ENCODE results near the gene FXYD7. TPM values are rescaled to one million over a fixed set of nuclear protein-coding genes. Genes with fewer than 3 reads are reported as not detected.

Gene FXYD7
- total and polyA plus RNA-seq, 2 of the 13 experiments (the other 11 are each of a cell fraction or from before 2014, with no cell fraction given) = 0.55 TPM; not detected in 1

GRCh38 chr19:35146746-35147459 lies 3.8 kb downstream of the FXYD7 start:
- intact Hi-C loops (cut with micrococcal nuclease; ENCODE audit: unreplicated experiment) = no loop called here

DNA sequence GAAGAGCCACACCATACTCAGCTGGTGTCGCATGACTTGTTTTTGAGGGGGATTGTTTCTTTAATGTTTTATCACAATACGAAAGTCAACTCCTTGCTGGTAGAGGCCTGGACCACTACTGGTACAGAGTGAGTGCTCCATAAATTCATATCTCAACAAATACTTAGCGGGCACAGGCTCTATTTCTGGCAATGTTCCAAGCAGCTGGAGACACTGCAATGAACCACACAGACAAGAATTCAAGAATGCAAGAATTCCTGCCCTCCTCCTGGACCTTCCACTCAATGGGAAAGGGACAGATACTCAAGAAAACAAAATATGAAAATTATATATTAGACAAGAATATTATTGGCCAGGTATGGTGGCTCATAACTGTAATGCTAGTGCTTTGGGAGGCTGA lies 6.4 kb downstream of the FXYD7 start:
- Histone ChIP-seq H2AFZ (ENCODE audit: low read length) (no peak overlapping the region), H4K20me1 (ENCODE audit: insufficient read depth, low read length) (0 out of 2 replicates have a peak, but pooled peaks cover 2% of the 10 kb centered on the region), H3K36me3 (replicated peaks in 1 of 2; ENCODE audit: control insufficient read depth in 1 of 2, insufficient read depth in 2 of 2, low read length in 2 of 2) (no peaks in the 10 kb centered on the region), H3K27ac (ENCODE audit: extremely low read length, insufficient read depth, low read length) (no peak overlapping the region), H3K9me3 (ENCODE audit: low read length) (no peaks in the 10 kb centered on the region), H3K9ac (ENCODE audit: insufficient read depth, low read depth, low read length) (no peak overlapping the region), H3K27me3 (ENCODE audit: control insufficient read depth in 1 of 2, insufficient read depth in 2 of 2, low read length in 2 of 2) (peaks cover 12 to 35% of the 10 kb centered on the region in 2 experiments; a peak in 4 of 5 replicates), H3K4me1 (ENCODE audit: insufficient read depth, low read length) (peaks cover 9% of the 10 kb centered on the region), H3K4me2 (ENCODE audit: low read depth, low read length) (no peak overlapping the region), H3K79me2 (ENCODE audit: insufficient read depth, low read length) (no peaks in the 10 kb centered on the region), H3K4me3 (replicated peaks in 1 of 3; ENCODE audit: insufficient read depth in 1 of 3, low read depth in 2 of 3, low read length in 3 of 3) (no peak overlapping the region)
- POLR2A ChIA-PET = no interaction called here
- ATAC-seq (no peak), DNase-seq (ENCODE audit: low spot score) (no peak), FAIRE-seq (no peak)
- intact Hi-C loops (cut with micrococcal nuclease; ENCODE audit: unreplicated experiment) = no loop called here
- 50% methylated on average over 3 of the region's 3 CpGs for WGBS (ENCODE audit: low lambda C conversion rate)
- no TSS peak for BruUV-seq (replicated peaks)
- in situ Hi-C loops (cut with HindIII; ENCODE audit: extremely low pct_ligation_motif_present, low pct_unique_long_range_greater_than_20kb) = no loop called here
- CTCF ChIA-PET (ENCODE audit: low intra/inter-chr PET ratio, low total read pairs) = no interaction called here
- TF ChIP-seq GABPA (IDR thresholded peaks at IDR 0.05; ENCODE audit: low read depth, low read length) (no peak), GABPA (CRISPR knock-in tag; IDR thresholded peaks at IDR 0.05; ENCODE audit: low read depth) (no peak), GPN1 (CRISPR knock-in tag; IDR thresholded peaks at IDR 0.05; ENCODE audit: borderline replicate concordance) (no peak), SMARCC2 (IDR thresholded peaks at IDR 0.05) (no peak), PRPF4 (IDR thresholded peaks at IDR 0.05; ENCODE audit: low read depth, low read length, poor library complexity, severe bottlenecking) (no peak), ZNF33A (CRISPR knock-in tag; IDR thresholded peaks at IDR 0.05; ENCODE audit: borderline replicate concordance) (no peak), ZC3H13 (CRISPR knock-in tag; IDR thresholded peaks at IDR 0.05) (no peak), ZBTB14 (CRISPR knock-in tag; IDR thresholded peaks at IDR 0.05) (no peak)
- TF ChIP-seq, protein P1, sequence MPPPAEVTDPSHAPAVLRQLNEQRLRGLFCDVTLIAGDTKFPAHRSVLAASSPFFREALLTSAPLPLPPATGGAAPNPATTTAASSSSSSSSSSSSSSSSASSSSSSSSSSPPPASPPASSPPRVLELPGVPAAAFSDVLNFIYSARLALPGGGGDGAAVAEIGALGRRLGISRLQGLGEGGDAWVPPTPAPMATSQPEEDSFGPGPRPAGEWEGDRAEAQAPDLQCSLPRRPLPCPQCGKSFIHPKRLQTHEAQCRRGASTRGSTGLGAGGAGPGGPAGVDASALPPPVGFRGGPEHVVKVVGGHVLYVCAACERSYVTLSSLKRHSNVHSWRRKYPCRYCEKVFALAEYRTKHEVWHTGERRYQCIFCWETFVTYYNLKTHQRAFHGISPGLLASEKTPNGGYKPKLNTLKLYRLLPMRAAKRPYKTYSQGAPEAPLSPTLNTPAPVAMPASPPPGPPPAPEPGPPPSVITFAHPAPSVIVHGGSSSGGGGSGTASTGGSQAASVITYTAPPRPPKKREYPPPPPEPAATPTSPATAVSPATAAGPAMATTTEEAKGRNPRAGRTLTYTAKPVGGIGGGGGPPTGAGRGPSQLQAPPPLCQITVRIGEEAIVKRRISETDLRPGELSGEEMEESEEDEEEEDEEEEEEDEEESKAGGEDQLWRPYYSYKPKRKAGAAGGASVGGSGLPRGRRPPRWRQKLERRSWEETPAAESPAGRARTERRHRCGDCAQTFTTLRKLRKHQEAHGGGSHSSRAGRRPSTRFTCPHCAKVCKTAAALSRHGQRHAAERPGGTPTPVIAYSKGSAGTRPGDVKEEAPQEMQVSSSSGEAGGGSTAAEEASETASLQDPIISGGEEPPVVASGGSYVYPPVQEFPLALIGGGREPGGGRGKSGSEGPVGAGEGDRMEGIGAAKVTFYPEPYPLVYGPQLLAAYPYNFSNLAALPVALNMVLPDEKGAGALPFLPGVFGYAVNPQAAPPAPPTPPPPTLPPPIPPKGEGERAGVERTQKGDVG (CRISPR knock-in tag; IDR thresholded peaks at IDR 0.05; ENCODE audit: borderline replicate concordance) = no peak

More at GRCh38 chr19:35146746-35147459, 3.8 kb downstream of the FXYD7 start:
- no peak overlapping the region for H2AFZ ChIP-seq (ENCODE audit: low read length)
- in situ Hi-C loops (cut with HindIII; ENCODE audit: extremely low pct_ligation_motif_present, low pct_unique_long_range_greater_than_20kb) = no loop called here
- H3K36me3 ChIP-seq (replicated peaks in 1 of 2; ENCODE audit: control insufficient read depth in 1 of 2, insufficient read depth in 2 of 2, low read length in 2 of 2) = no peaks in the 10 kb centered on the region
- TF ChIP-seq ZBTB25 (CRISPR knock-in tag; IDR thresholded peaks at IDR 0.05) = no peak
- peak; percentile 84 for TF ChIP-seq ZNF12 (CRISPR knock-in tag; IDR thresholded peaks at IDR 0.05)
- no peak overlapping the region for H3K9ac ChIP-seq (ENCODE audit: insufficient read depth, low read depth, low read length)
- H4K20me1 ChIP-seq (ENCODE audit: insufficient read depth, low read length) = no peaks in the 10 kb centered on the region
- ChIA-PET POLR2A (no interaction called here), CTCF (ENCODE audit: low intra/inter-chr PET ratio, low total read pairs) (no interaction called here)
- H3K79me2 ChIP-seq (ENCODE audit: insufficient read depth, low read length) = no peaks in the 10 kb centered on the region
- WGBS (ENCODE audit: low lambda C conversion rate) = 33% methylated on average over 7 of the region's 7 CpGs
- no peaks in the 10 kb centered on the region for H3K4me1 ChIP-seq (ENCODE audit: insufficient read depth, low read length)
- FAIRE-seq = no peak
- H3K27ac ChIP-seq (ENCODE audit: extremely low read length, insufficient read depth, low read length) = no peak overlapping the region
- no peak for ATAC-seq
- H3K4me2 ChIP-seq (ENCODE audit: low read depth, low read length) = no peak overlapping the region
- no TSS peak for BruUV-seq (replicated peaks)
- H3K9me3 ChIP-seq (ENCODE audit: low read length) = no peaks in the 10 kb centered on the region
- DNase-seq (ENCODE audit: low spot score) = no peak
- H3K4me3 ChIP-seq (replicated peaks in 1 of 3; ENCODE audit: insufficient read depth in 1 of 3, low read depth in 2 of 3, low read length in 3 of 3) = no peak overlapping the region
- H3K27me3 ChIP-seq (ENCODE audit: control insufficient read depth in 1 of 2, insufficient read depth in 2 of 2, low read length in 2 of 2) = peaks cover 1 to 15% of the 10 kb centered on the region in 2 experiments; a peak in 3 of 5 replicates

All from HepG2 (cell line).